GM12878 (cell line): ENCODE results near the gene ABCA2. TPM values are rescaled to one million over a fixed set of nuclear protein-coding genes. Genes with fewer than 3 reads are reported as not detected.

Experiments used
- ATAC-seq: fragments of 200-7000 bp; cut with Tn5 transposase; 3 replicates; pipeline ENCODE4 v1.9.1; 2020; ENCODE audit warnings: mild to moderate bottlenecking, moderate library complexity
- BruUV-seq: library from RNA; stranded (reverse); fragments of 400-500 nt; replicated peaks from 2 replicates; lab custom pipeline; 2021; lab: Mats Ljungman, UMichigan
- CTCF ChIA-PET: fragments of 300-600 bp; sonication (Branson Sonifier 250); formaldehyde crosslinking; extraction: SDS; loops from one replicate; lab custom pipeline; 2021; ENCODE audit warnings: inconsistent platforms; lab: Yijun Ruan, JAX
- POLR2A ChIA-PET: fragments of 350-600 bp; formaldehyde crosslinking; extraction: SDS; loops from one replicate; lab custom pipeline; 2021; ENCODE audit warnings: inconsistent platforms; lab: Charles Lee
- RAD21 ChIA-PET: fragments of 300-600 bp; sonication (Branson Sonifier 250); formaldehyde crosslinking; loops from one replicate; lab custom pipeline; 2023; ENCODE audit warnings: antibody characterized with exemption; ENCODE audit not compliant: unreplicated experiment; lab: Charles Lee
- SMC1A ChIA-PET: fragments of 300-600 bp; sonication (Branson Sonifier 250); formaldehyde crosslinking; loops from one replicate; lab custom pipeline; 2023; ENCODE audit not compliant: unreplicated experiment, uncharacterized antibody; lab: Charles Lee
- DNase-seq: peaks from one replicate; pipeline ENCODE4 v3.0.0-alpha.2; 2011; ENCODE audit warnings: low read depth, low spot score
- FAIRE-seq: peaks from 3 replicates; lab custom pipeline; 2011; peaks lifted over from hg19 to GRCh38; lab: Jason Lieb, UNC
- H2AFZ ChIP-seq: 2 replicates; pipeline ENCODE4 v1.6.0; 2011; ENCODE audit warnings: low read depth, low read length, control low read depth; ENCODE audit not compliant: control insufficient read depth
- H3K27ac ChIP-seq: 2 replicates; pipeline ENCODE4 v1.5.1; 2011; ENCODE audit warnings: control low read depth; ENCODE audit not compliant: control insufficient read depth, insufficient read depth
- H3K27me3 ChIP-seq, 2 experiments: replicated peaks in 1 of 2; 2 replicates each; pipeline versions ENCODE4 v1.6.0 to v1.6.1; 2011; ENCODE audit warnings: low read length in 1 of 2; ENCODE audit not compliant: control insufficient read depth in 2 of 2, insufficient read depth in 2 of 2
- H3K36me3 ChIP-seq, 2 experiments: 2 replicates each; pipeline ENCODE4 v1.5.1; 2011; ENCODE audit warnings: low read length in 1 of 2; ENCODE audit not compliant: control insufficient read depth in 2 of 2, insufficient read depth in 2 of 2
- H3K4me1 ChIP-seq: 2 replicates; pipeline ENCODE4 v1.6.1; 2011; ENCODE audit warnings: mild to moderate bottlenecking, low read length, moderate library complexity, mixed read lengths; ENCODE audit not compliant: control insufficient read depth, insufficient read depth
- H3K4me2 ChIP-seq: 2 replicates; pipeline ENCODE4 v1.6.0; 2011; ENCODE audit warnings: control low read depth; ENCODE audit not compliant: control insufficient read depth, insufficient read depth
- H3K4me3 ChIP-seq: fragments of 200-600 bp; sonication (generic); 2 replicates; pipeline ENCODE4 v1.5.1; 2016
- H3K79me2 ChIP-seq: 2 replicates; pipeline ENCODE4 v1.6.0; 2011; ENCODE audit warnings: low read length; ENCODE audit not compliant: control insufficient read depth, insufficient read depth
- H3K9ac ChIP-seq: 2 replicates; pipeline ENCODE4 v1.8.0; 2011; ENCODE audit warnings: low read length, control low read depth, mixed read lengths; ENCODE audit not compliant: control insufficient read depth, insufficient read depth
- H3K9me3 ChIP-seq: replicated peaks from 3 replicates; pipeline ENCODE4 v1.5.1; 2011; ENCODE audit warnings: mild to moderate bottlenecking, low read length; ENCODE audit not compliant: control insufficient read depth, insufficient read depth
- H4K20me1 ChIP-seq: 2 replicates; pipeline ENCODE4 v1.6.0; 2011; ENCODE audit not compliant: control insufficient read depth, insufficient read depth
- BHLHE40 ChIP-seq, 2 experiments: fragments of 450-650 bp in 1 of 2; IDR thresholded peaks; 2 replicates each; pipeline ENCODE4 v1.6.1; 2011 to 2017; ENCODE audit warnings: low read depth in 2 of 2, borderline replicate concordance in 1 of 2, improper control_type of control experiment in 1 of 2, low read length in 1 of 2, mild to moderate bottlenecking in 1 of 2
- BMI1 ChIP-seq: fragments of 450-650 bp; IDR thresholded peaks from 2 replicates; pipeline ENCODE4 v1.6.1; 2016; ENCODE audit warnings: mild to moderate bottlenecking, moderate library complexity, borderline replicate concordance
- CEBPB ChIP-seq, 2 experiments: fragments of 150-350 bp in 1 of 2; IDR thresholded peaks; 2 replicates each; pipeline ENCODE4 v1.6.1; 2012 to 2014; ENCODE audit warnings: low read depth in 2 of 2, low read length in 2 of 2, borderline replicate concordance in 1 of 2, inconsistent platforms in 1 of 2
- EGR1 ChIP-seq, 2 experiments: IDR thresholded peaks; 1 replicate in 1 of 2; 2 replicates in 1 of 2; pipeline ENCODE4 v1.6.1; 2011 to 2012; ENCODE audit warnings: low read depth in 2 of 2, low read length in 2 of 2, borderline replicate concordance in 1 of 2, mild to moderate bottlenecking in 1 of 2, moderate library complexity in 1 of 2
- FOS ChIP-seq: IDR thresholded peaks from 3 replicates; pipeline ENCODE4 v1.6.1; 2011; ENCODE audit warnings: borderline replicate concordance; ENCODE audit not compliant: insufficient read length; ENCODE audit errors: extremely low read depth
- TAF1 ChIP-seq: IDR thresholded peaks from 2 replicates; pipeline ENCODE4 v1.6.1; 2011; ENCODE audit warnings: mild to moderate bottlenecking, low read depth, low read length, borderline replicate concordance
- TCF7 ChIP-seq: IDR thresholded peaks from 2 replicates; pipeline ENCODE4 v1.6.1; 2014; ENCODE audit warnings: antibody characterized with exemption, borderline replicate concordance
- ZBED1 ChIP-seq: IDR thresholded peaks from 2 replicates; pipeline ENCODE4 v1.6.1; 2016; ENCODE audit warnings: borderline replicate concordance
- WGBS: methylation state at CpG from one replicate; pipeline ENCODE4 v1.1.6; 2016; ENCODE audit warnings: low lambda C conversion rate; ENCODE audit not compliant: insufficient replicate concordance, insufficient coverage; ENCODE audit errors: missing lambda C conversion rate; 5-methylcytosine and 5-hydroxymethylcytosine counted together
- in situ Hi-C: fragments of 300-500 bp; cut with MboI; formaldehyde crosslinking; loops from 9 replicates; pipeline ENCODE4 v1.14.3; 2018; ENCODE audit warnings: mixed read lengths
- intact Hi-C: fragments of 100-400 bp; cut with micrococcal nuclease; formaldehyde crosslinking; loops from one replicate; pipeline ENCODE4 v1.14.2; 2022; ENCODE audit not compliant: unreplicated experiment
- polyA plus RNA-seq, 11 experiments: library from polyadenylated mRNA; depleted of rRNA in 4 of 11; unstranded in 6 of 11; stranded (reverse) in 5 of 11; fragments of >200 nt; fragmentation: Nextera tagmentation in 4 of 11; fragmentation: Illumina TruSeq in 1 of 11; extraction: Ambion mirVana in 4 of 11; extraction: Trizol in 1 of 11; gene quantifications; 1 replicate in 1 of 11; 2 replicates in 10 of 11; pipeline versions ENCODE4 v1.2.1 to v1.2.3, GENCODE V29; 2011 to 2016; ENCODE audit warnings: inconsistent platforms in 2 of 11, missing spikeins in 2 of 11, low read depth in 1 of 11
- total RNA-seq, 4 experiments: library from RNA; depleted of rRNA in 3 of 4; stranded (reverse); fragments of >200 nt in 3 of 4; fragmentation: Illumina TruSeq in 1 of 4; extraction: Trizol in 1 of 4; gene quantifications; 2 replicates each; pipeline versions ENCODE4 v1.2.1 to v1.2.3, GENCODE V29; 2013 to 2021
- TF ChIP-seq, protein P1 (sequence below): fragments of 150-350 bp; IDR thresholded peaks from 2 replicates; pipeline ENCODE4 v1.6.1; 2014; ENCODE audit warnings: mild to moderate bottlenecking, low read depth, low read length

ABCA2 gene
- total and polyA plus RNA-seq, 10 of the 15 experiments (the other 5 are each of a cell fraction or from before 2014, with no cell fraction given), result 0.13 to 2.6 (median 0.71) TPM; not detected in 2

DNA sequence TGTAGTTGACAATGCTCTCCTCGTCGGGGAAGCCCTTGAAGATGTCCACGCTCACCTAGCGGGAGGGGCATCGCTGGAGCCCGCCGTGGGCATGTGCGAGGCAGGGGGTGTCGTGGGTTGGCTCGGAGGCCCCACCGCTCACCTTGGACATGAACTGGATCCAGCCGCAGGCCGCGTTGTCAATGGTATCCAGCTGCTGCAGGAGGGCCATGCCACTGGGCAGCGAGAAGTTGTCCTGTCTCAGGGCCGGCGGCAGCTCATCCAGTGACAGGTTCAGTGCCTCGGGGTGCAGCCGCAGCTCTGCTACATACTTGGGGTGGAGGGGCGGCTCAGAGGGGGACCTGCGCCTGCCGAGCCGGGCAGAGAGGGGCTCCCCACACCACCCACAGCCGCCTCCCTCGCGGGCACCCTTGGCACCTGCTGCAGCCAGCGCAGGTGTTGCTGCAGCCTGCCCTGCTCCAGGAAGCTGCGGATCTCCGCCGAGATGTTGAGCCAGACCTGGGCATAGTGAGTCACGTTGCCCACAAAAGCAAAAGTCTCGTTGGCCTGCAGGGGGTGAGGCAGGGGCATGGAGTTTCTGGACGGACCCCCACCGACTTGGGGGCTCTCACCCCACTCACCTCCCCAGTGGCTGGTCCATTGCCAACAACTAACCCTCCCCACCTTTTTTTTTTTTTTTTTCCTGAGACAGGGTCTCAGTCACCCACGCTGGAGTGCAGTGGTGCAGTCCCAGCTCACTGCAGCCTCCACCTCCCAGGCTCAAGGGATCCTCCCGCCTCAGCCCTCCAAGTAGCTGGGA is 9.1 kb downstream of the ABCA2 start:
- ChIA-PET RAD21 (no interaction called here), SMC1A (no interaction called here), CTCF (interaction anchor here (0.6 to 1.5 kb wide), 3 partner anchors 16 to 210 kb away, joined by 4 to 7 read pairs (median 5); no protein-coding TSS in a partner anchor), POLR2A (interaction anchor here (0.6 to 1.3 kb wide), 2 partner anchors 12 to 26 kb away, joined by 3 to 4 read pairs; no protein-coding TSS in a partner anchor)
- Histone ChIP-seq H3K36me3 (no peaks in the 10 kb centered on the region), H3K9ac (no peak overlapping the region), H3K4me1 (no peaks in the 10 kb centered on the region), H3K27me3 (no peaks in the 10 kb centered on the region), H3K4me3 (no peak overlapping the region), H3K79me2 (no peaks in the 10 kb centered on the region), H3K9me3 (no peaks in the 10 kb centered on the region; the same call in 2 of the 3 replicates), H4K20me1 (no peaks in the 10 kb centered on the region), H2AFZ (no peak overlapping the region), H3K4me2 (no peak overlapping the region), H3K27ac (no peak overlapping the region)
- no peak for FAIRE-seq
- intact Hi-C loops, result no loop called here
- ATAC-seq, result no peak
- DNase-seq, result no peak
- in situ Hi-C loops, result no loop called here
- TF ChIP-seq FOS (no peak), BHLHE40 (IDR thresholded peaks at IDR 0.05; ENCODE audit: borderline replicate concordance in 1 of 2, low read depth in 2 of 2, low read length in 1 of 2) (no peak), EGR1 (IDR thresholded peaks at IDR 0.05; ENCODE audit: borderline replicate concordance in 1 of 2, low read depth in 2 of 2, low read length in 2 of 2) (no peak), ZBED1 (no peak), CEBPB (IDR thresholded peaks at IDR 0.05; ENCODE audit: borderline replicate concordance in 1 of 2, low read depth in 2 of 2, low read length in 2 of 2) (no peak), TAF1 (no peak), BMI1 (no peak), TCF7 (no peak)
- TF ChIP-seq, protein P1, sequence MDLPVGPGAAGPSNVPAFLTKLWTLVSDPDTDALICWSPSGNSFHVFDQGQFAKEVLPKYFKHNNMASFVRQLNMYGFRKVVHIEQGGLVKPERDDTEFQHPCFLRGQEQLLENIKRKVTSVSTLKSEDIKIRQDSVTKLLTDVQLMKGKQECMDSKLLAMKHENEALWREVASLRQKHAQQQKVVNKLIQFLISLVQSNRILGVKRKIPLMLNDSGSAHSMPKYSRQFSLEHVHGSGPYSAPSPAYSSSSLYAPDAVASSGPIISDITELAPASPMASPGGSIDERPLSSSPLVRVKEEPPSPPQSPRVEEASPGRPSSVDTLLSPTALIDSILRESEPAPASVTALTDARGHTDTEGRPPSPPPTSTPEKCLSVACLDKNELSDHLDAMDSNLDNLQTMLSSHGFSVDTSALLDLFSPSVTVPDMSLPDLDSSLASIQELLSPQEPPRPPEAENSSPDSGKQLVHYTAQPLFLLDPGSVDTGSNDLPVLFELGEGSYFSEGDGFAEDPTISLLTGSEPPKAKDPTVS, result no peak
- no TSS peak for BruUV-seq
- 53% methylated on average over 33 of the region's 36 CpGs for WGBS
